ENCODE measurements around the gene TEF. TPM values are rescaled to one million over a fixed set of nuclear protein-coding genes. Genes with fewer than 3 reads are reported as not detected.

The TEF gene
- total and polyA plus RNA-seq, 2 experiments from 2014 or later, result 2.3 to 7.2 TPM

DNA sequence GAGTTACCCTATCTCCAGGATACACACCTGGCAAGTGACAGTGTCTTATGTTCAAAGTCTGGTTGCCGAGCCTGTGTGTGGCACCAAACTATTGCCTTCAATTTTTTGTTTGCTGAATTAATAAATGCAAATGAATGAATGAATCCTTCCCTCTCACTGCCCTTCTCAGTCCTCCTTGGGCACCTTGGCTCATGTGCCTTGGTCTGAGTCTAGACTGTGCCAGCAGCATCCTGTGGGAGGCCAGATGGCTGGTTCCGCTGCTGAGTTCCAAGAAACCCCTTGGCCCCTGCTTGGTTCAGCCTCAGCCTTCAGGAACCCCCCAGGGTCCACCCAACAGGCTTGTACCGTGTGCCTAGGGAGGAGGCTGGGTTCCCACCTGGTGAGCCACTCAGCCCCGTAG, 33.8 kb downstream of the TEF start:
- peaks cover 10% of the 10 kb centered on the region for H3F3A ChIP-seq (replicated peaks; ENCODE audit: low read depth)
- peaks cover 22% of the 10 kb centered on the region for H3K4me1 Mint-ChIP-seq
- no peak overlapping the region for H3K4me2 ChIP-seq
- no peak overlapping the region for H2AFZ ChIP-seq
- H3K36me3 Mint-ChIP-seq (ENCODE audit: low read depth), result no peaks in the 10 kb centered on the region; the same call in 2 of the 3 replicates
- no peak overlapping the region for H3K4me3 Mint-ChIP-seq
- TF ChIP-seq EZH2 (IDR thresholded peaks at IDR 0.05; ENCODE audit: low read depth, unreplicated experiment) (no peak), ZNF331 (CRISPR knock-in tag; IDR thresholded peaks at IDR 0.05; ENCODE audit: low read depth) (no peak), JUNB (IDR thresholded peaks at IDR 0.05; ENCODE audit: unreplicated experiment) (no peak), STAT1 (IDR thresholded peaks at IDR 0.05; ENCODE audit: unreplicated experiment) (no peak), NANOG (IDR thresholded peaks at IDR 0.05; ENCODE audit: borderline replicate concordance) (no peak), ZNF114 (CRISPR knock-in tag; IDR thresholded peaks at IDR 0.05) (no peak)
- TF ChIP-seq, protein P1, sequence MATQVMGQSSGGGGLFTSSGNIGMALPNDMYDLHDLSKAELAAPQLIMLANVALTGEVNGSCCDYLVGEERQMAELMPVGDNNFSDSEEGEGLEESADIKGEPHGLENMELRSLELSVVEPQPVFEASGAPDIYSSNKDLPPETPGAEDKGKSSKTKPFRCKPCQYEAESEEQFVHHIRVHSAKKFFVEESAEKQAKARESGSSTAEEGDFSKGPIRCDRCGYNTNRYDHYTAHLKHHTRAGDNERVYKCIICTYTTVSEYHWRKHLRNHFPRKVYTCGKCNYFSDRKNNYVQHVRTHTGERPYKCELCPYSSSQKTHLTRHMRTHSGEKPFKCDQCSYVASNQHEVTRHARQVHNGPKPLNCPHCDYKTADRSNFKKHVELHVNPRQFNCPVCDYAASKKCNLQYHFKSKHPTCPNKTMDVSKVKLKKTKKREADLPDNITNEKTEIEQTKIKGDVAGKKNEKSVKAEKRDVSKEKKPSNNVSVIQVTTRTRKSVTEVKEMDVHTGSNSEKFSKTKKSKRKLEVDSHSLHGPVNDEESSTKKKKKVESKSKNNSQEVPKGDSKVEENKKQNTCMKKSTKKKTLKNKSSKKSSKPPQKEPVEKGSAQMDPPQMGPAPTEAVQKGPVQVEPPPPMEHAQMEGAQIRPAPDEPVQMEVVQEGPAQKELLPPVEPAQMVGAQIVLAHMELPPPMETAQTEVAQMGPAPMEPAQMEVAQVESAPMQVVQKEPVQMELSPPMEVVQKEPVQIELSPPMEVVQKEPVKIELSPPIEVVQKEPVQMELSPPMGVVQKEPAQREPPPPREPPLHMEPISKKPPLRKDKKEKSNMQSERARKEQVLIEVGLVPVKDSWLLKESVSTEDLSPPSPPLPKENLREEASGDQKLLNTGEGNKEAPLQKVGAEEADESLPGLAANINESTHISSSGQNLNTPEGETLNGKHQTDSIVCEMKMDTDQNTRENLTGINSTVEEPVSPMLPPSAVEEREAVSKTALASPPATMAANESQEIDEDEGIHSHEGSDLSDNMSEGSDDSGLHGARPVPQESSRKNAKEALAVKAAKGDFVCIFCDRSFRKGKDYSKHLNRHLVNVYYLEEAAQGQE (IDR thresholded peaks at IDR 0.05; ENCODE audit: unreplicated experiment), result no peak
- H3K27ac ChIP-seq (ENCODE audit: low read depth), result no peak overlapping the region
- no peak for ATAC-seq
- H3K36me3 ChIP-seq (ENCODE audit: insufficient read depth), result no peaks in the 10 kb centered on the region
- no peaks in the 10 kb centered on the region; the same call in 1 of the 2 replicates for H3K79me2 ChIP-seq (replicated peaks; ENCODE audit: insufficient read depth)
- H3K4me3 ChIP-seq, result no peak overlapping the region
- no peak for DNase-seq (ENCODE audit: low spot score)
- H3K27me3 ChIP-seq (ENCODE audit: insufficient read depth), result no peaks in the 10 kb centered on the region
- H3K27me3 Mint-ChIP-seq (ENCODE audit: insufficient read depth, low read depth, poor library complexity), result peaks cover 13% of the 10 kb centered on the region
- no peaks in the 10 kb centered on the region for H3K9me2 ChIP-seq (ENCODE audit: insufficient read depth)
- H3K4me1 ChIP-seq (ENCODE audit: insufficient read depth), result peaks cover 14% of the 10 kb centered on the region
- H3K9me3 Mint-ChIP-seq, result no peaks in the 10 kb centered on the region
- H3K27ac Mint-ChIP-seq, result no peak overlapping the region
- no peaks in the 10 kb centered on the region for H4K20me1 ChIP-seq (replicated peaks; ENCODE audit: insufficient read depth)

DNA sequence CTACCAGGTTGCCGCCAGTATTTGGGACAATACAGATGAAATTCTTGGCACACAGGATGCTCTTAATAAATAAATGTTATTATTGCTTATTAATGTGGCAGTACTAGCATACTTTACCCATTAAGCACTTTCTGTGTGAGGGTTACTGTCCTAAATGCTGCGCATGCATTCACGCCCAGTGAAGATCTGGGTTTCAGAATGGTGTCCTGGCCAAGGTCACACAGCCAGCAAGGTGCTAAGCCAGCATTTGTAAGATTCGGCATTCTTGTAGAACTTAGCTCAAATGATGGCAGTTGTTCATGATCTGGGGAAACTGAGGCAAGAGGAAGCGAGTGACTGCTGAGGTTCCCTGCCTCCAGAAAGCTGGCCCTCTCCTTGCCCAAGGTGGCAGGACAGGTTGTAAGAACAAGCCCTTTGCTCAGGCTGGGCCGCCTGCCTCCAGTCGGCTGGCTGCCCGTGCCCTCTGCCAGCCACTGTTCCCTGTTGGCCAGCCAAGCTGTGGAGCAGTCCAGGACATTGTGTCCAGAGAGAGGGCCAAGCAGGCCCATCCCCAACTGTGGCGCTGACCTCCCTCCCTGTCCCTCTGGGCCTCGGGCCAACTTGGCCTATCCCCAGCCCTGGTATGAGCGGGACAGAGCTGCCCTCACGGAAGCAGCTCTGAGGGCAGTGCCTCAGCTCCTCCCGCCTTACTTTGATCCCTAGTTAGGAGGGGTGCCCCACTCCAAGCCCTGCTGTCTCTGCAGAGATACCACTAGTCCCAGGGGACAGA, 36.1 kb downstream of the TEF start:
- no peak overlapping the region for H3K27ac ChIP-seq (ENCODE audit: low read depth)
- H3K36me3 ChIP-seq (ENCODE audit: insufficient read depth), result no peaks in the 10 kb centered on the region
- ATAC-seq, result no peak
- no peaks in the 10 kb centered on the region for H3K9me3 Mint-ChIP-seq
- peaks cover 8% of the 10 kb centered on the region for H3K27me3 Mint-ChIP-seq (ENCODE audit: insufficient read depth, low read depth, poor library complexity)
- no peak overlapping the region for H3K4me3 Mint-ChIP-seq
- H3K4me1 Mint-ChIP-seq, result peaks cover 9% of the 10 kb centered on the region
- H3K36me3 Mint-ChIP-seq (ENCODE audit: low read depth), result no peaks in the 10 kb centered on the region
- H3K27ac Mint-ChIP-seq, result no peak overlapping the region
- H3K79me2 ChIP-seq (replicated peaks; ENCODE audit: insufficient read depth), result no peaks in the 10 kb centered on the region; the same call in 1 of the 2 replicates
- H3K4me3 ChIP-seq, result no peak overlapping the region
- no peak overlapping the region for H3K4me2 ChIP-seq
- no peaks in the 10 kb centered on the region for H3K27me3 ChIP-seq (ENCODE audit: insufficient read depth)
- H3F3A ChIP-seq (replicated peaks; ENCODE audit: low read depth), result 0 out of 2 replicates have a peak, but pooled peaks cover 5% of the 10 kb centered on the region
- no peak for DNase-seq (ENCODE audit: low spot score)
- no peaks in the 10 kb centered on the region for H3K9me2 ChIP-seq (ENCODE audit: insufficient read depth)
- peaks cover 3% of the 10 kb centered on the region; the same call in 1 of the 2 replicates for H3K4me1 ChIP-seq (ENCODE audit: insufficient read depth)
- no peak overlapping the region for H2AFZ ChIP-seq
- H4K20me1 ChIP-seq (replicated peaks; ENCODE audit: insufficient read depth), result no peaks in the 10 kb centered on the region
- TF ChIP-seq EZH2 (IDR thresholded peaks at IDR 0.05; ENCODE audit: low read depth, unreplicated experiment) (no peak), ZNF114 (CRISPR knock-in tag; IDR thresholded peaks at IDR 0.05) (no peak), EZH2phosphoT487 (IDR thresholded peaks at IDR 0.05; ENCODE audit: unreplicated experiment) (no peak), JUNB (IDR thresholded peaks at IDR 0.05; ENCODE audit: unreplicated experiment) (no peak), CREB1 (CRISPR knock-in tag; IDR thresholded peaks at IDR 0.05; ENCODE audit: low read depth) (no peak)
- TF ChIP-seq, protein P1 (IDR thresholded peaks at IDR 0.05; ENCODE audit: unreplicated experiment), result no peak
